ENCODE measurements around the gene GNA15.

DNA sequence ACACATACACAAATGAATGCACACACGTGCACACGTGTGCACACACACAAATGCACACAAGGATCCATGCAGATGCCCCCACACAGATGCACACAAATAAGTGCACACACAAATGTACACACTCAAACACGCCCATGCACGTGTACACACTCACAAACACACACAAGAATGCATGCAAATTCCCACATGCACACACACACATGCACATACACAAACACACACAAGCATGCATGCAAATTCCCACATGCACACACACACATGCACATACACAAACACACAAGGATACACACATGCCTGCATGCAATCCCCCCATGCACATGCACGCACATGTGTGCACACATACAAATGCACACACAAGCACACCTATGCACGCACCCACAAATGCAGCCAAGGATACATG is 13.3 kb downstream of the GNA15 start:
- TF ChIP-seq POLR2A (IDR thresholded peaks at IDR 0.05): no peak
- TF ChIP-seq, protein P1, sequence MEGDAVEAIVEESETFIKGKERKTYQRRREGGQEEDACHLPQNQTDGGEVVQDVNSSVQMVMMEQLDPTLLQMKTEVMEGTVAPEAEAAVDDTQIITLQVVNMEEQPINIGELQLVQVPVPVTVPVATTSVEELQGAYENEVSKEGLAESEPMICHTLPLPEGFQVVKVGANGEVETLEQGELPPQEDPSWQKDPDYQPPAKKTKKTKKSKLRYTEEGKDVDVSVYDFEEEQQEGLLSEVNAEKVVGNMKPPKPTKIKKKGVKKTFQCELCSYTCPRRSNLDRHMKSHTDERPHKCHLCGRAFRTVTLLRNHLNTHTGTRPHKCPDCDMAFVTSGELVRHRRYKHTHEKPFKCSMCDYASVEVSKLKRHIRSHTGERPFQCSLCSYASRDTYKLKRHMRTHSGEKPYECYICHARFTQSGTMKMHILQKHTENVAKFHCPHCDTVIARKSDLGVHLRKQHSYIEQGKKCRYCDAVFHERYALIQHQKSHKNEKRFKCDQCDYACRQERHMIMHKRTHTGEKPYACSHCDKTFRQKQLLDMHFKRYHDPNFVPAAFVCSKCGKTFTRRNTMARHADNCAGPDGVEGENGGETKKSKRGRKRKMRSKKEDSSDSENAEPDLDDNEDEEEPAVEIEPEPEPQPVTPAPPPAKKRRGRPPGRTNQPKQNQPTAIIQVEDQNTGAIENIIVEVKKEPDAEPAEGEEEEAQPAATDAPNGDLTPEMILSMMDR (IDR thresholded peaks at IDR 0.05): no peak

Measured in breast epithelium (tissue), 3 donors.